PC-3 (cell line): Measurements from ENCODE around the gene ASPSCR1. TPM values are rescaled to one million over a fixed set of nuclear protein-coding genes. Genes with fewer than 3 reads are reported as not detected.

Experiments
- ATAC-seq: fragments of 200-7000 bp; cut with Tn5 transposase; 2 replicates; pipeline ENCODE4 v1.9.1; 2020; ENCODE audit warnings: mild to moderate bottlenecking, moderate library complexity
- BruUV-seq: library from RNA; stranded (reverse); fragments of 400-500 nt; replicated peaks from 2 replicates; lab custom pipeline; 2021; lab: Mats Ljungman, UMichigan
- CTCF ChIA-PET: fragments of 300-600 bp; sonication (Branson Sonifier 250); formaldehyde crosslinking; loops from one replicate; lab custom pipeline; 2022; ENCODE audit warnings: antibody characterized with exemption; lab: Charles Lee
- POLR2A ChIA-PET: fragments of 300-600 bp; sonication (Branson Sonifier 250); formaldehyde crosslinking; loops from one replicate; lab custom pipeline; 2022; ENCODE audit warnings: antibody characterized with exemption; ENCODE audit not compliant: unreplicated experiment; lab: Charles Lee
- DNase-seq: peaks from one replicate; pipeline ENCODE4 v3.0.0-alpha.2; 2015
- H2AFZ ChIP-seq: fragments of 300-600 bp; sonication (generic); 2 replicates; pipeline ENCODE4 v1.6.0; 2016; ENCODE audit warnings: antibody characterized with exemption, low read length
- H3F3A ChIP-seq: fragments of 300-600 bp; sonication (generic); one replicate; pipeline ENCODE4 v1.6.0; 2017; ENCODE audit warnings: antibody characterized with exemption, low read length, control low read depth, mild to moderate bottlenecking; ENCODE audit not compliant: unreplicated experiment
- H3K27ac ChIP-seq: fragments of 300-600 bp; sonication (generic); 2 replicates; pipeline ENCODE4 v1.5.1; 2016; ENCODE audit warnings: mild to moderate bottlenecking, low read length
- H3K27me3 ChIP-seq: fragments of 300-600 bp; sonication (generic); 2 replicates; pipeline ENCODE4 v1.6.1; 2016; ENCODE audit warnings: low read length, mixed read lengths
- H3K36me3 ChIP-seq: fragments of 300-600 bp; sonication (generic); 2 replicates; pipeline ENCODE4 v1.6.1; 2016; ENCODE audit warnings: low read depth, mixed run types, low read length, mixed read lengths
- H3K4me1 ChIP-seq: fragments of 300-600 bp; sonication (generic); 2 replicates; pipeline ENCODE4 v1.5.1; 2016; ENCODE audit warnings: low read length; ENCODE audit not compliant: insufficient read depth
- H3K4me2 ChIP-seq: fragments of 300-600 bp; sonication (generic); 2 replicates; pipeline ENCODE4 v1.6.0; 2016; ENCODE audit warnings: low read length
- H3K4me3 ChIP-seq: fragments of 300-600 bp; sonication (generic); 2 replicates; pipeline ENCODE4 v1.5.1; 2016; ENCODE audit warnings: mild to moderate bottlenecking, low read length, mixed read lengths
- H3K79me2 ChIP-seq: fragments of 300-600 bp; sonication (generic); 2 replicates; pipeline ENCODE4 v1.6.1; 2017; ENCODE audit warnings: low read length, mixed read lengths
- H3K9ac ChIP-seq: fragments of 300-600 bp; sonication (generic); 2 replicates; pipeline ENCODE4 v1.6.0; 2016; ENCODE audit warnings: mild to moderate bottlenecking, low read length
- H3K9me2 ChIP-seq: fragments of 300-600 bp; sonication (generic); replicated peaks from 2 replicates; pipeline ENCODE4 v1.6.1; 2016; ENCODE audit warnings: mixed run types, low read length, mixed read lengths
- H3K9me3 ChIP-seq: fragments of 300-600 bp; sonication (generic); 2 replicates; pipeline ENCODE4 v1.6.1; 2016; ENCODE audit warnings: low read length, mixed read lengths
- H4K20me1 ChIP-seq: fragments of 300-600 bp; sonication (generic); 2 replicates; pipeline ENCODE4 v1.6.1; 2016; ENCODE audit warnings: low read length, mixed read lengths
- EZH2 ChIP-seq: fragments of 300-600 bp; sonication (generic); IDR thresholded peaks from one replicate; pipeline ENCODE4 v1.6.1; 2017; ENCODE audit warnings: antibody characterized with exemption, mild to moderate bottlenecking, low read length; ENCODE audit not compliant: unreplicated experiment
- EZH2phosphoT487 ChIP-seq: fragments of 300-600 bp; sonication (generic); IDR thresholded peaks from 2 replicates; pipeline ENCODE4 v1.6.1; 2018; ENCODE audit warnings: mild to moderate bottlenecking, antibody characterized with exemption, low read length, borderline replicate concordance
- intact Hi-C: fragments of 100-400 bp; cut with micrococcal nuclease; formaldehyde crosslinking; loops from 2 replicates; pipeline ENCODE4 v1.9.0; 2023
- total RNA-seq: library from RNA; depleted of rRNA; stranded (reverse); fragments of >200 nt; gene quantifications from 2 replicates; pipeline ENCODE4 v1.2.3, GENCODE V29; 2014
- TF ChIP-seq, protein P1 (sequence below): fragments of 300-600 bp; sonication (generic); conservative IDR thresholded peaks from 2 replicates; pipeline ENCODE4 v1.5.1; 2017; ENCODE audit warnings: antibody characterized with exemption, low read depth, mild to moderate bottlenecking, low read length

ASPSCR1 gene
- total RNA-seq, 1 experiment from 2014 or later: 31.5 TPM

DNA sequence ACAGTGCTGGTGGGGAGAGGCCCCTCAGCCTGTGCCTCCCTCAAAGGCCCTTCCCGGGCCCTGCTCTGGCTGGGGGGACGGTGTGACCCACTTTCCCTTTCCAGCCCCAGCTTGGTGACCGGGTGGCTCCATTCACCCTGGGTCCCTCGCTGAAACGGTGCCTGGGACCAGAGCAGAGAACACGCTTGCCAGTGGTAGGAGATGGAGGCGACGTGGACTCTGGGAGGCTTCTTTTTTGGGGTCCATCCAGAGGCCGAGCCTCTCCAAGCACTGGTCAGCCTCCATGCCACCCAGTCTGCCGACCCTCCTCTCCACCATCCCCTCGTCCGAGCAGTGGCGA, 37.5 kb downstream of the ASPSCR1 start:
- Histone ChIP-seq H3K4me3 (no peak overlapping the region), H3K4me1 (no peaks in the 10 kb centered on the region), H2AFZ (no peak overlapping the region), H3K9ac (no peak overlapping the region), H3K9me2 (no peaks in the 10 kb centered on the region), H3K79me2 (peaks cover under 1% of the 10 kb centered on the region), H3K36me3 (no peaks in the 10 kb centered on the region; the same call in 1 of the 2 replicates), H3F3A (no peaks in the 10 kb centered on the region), H4K20me1 (no peaks in the 10 kb centered on the region), H3K4me2 (no peak overlapping the region), H3K9me3 (no peaks in the 10 kb centered on the region), H3K27me3 (no peaks in the 10 kb centered on the region), H3K27ac (no peak overlapping the region)
- no peak for ATAC-seq
- POLR2A ChIA-PET: no interaction called here
- CTCF ChIA-PET: no interaction called here
- no peak for DNase-seq
- no TSS peak for BruUV-seq
- TF ChIP-seq, protein P1, sequence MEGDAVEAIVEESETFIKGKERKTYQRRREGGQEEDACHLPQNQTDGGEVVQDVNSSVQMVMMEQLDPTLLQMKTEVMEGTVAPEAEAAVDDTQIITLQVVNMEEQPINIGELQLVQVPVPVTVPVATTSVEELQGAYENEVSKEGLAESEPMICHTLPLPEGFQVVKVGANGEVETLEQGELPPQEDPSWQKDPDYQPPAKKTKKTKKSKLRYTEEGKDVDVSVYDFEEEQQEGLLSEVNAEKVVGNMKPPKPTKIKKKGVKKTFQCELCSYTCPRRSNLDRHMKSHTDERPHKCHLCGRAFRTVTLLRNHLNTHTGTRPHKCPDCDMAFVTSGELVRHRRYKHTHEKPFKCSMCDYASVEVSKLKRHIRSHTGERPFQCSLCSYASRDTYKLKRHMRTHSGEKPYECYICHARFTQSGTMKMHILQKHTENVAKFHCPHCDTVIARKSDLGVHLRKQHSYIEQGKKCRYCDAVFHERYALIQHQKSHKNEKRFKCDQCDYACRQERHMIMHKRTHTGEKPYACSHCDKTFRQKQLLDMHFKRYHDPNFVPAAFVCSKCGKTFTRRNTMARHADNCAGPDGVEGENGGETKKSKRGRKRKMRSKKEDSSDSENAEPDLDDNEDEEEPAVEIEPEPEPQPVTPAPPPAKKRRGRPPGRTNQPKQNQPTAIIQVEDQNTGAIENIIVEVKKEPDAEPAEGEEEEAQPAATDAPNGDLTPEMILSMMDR: no peak
- TF ChIP-seq EZH2phosphoT487: no peak
- no peak for TF ChIP-seq EZH2
- intact Hi-C loops: no loop called here

DNA sequence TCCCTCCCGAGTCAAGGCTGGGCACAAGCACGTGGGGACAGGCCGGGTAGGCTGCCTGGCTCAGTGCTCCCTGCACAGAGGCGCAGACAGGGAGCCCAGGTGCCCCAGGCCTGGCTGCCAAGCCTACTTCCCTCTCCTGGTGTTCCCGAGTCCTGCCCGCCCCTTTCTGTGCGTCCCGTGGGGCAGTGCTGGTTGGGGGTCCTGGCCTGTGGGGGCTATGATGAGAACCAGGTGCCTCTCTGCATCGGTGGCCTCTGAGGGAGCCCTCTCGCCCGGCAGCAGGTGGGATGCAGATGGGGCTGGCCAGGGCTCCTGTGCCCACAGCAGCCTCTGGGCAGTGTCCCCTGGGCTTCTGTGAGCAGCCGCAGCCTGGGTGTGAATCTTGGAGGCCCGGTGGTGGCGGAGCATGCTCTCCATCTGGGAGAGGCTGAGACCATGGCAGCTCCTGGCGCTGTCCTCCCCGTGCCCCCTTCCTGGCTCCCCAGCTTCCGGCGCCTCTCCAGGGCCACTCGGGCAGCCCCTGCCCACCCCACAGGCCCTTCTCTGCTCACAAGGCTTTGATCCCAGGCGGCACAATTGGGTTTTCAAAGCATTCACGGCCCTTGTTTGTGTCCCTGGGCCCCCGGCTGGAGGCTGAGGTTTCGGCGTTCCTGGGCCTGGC, 38.0 kb downstream of the ASPSCR1 start:
- Histone ChIP-seq H3K27ac (no peak overlapping the region), H3F3A (no peaks in the 10 kb centered on the region), H3K9me3 (no peaks in the 10 kb centered on the region), H3K36me3 (no peaks in the 10 kb centered on the region; the same call in 1 of the 2 replicates), H3K79me2 (peaks cover 6% of the 10 kb centered on the region), H2AFZ (no peak overlapping the region), H3K4me2 (no peak overlapping the region), H3K4me1 (0 out of 2 replicates have a peak, but pooled peaks cover under 1% of the 10 kb centered on the region), H3K9me2 (no peaks in the 10 kb centered on the region), H3K4me3 (no peak overlapping the region), H3K9ac (no peak overlapping the region), H3K27me3 (no peaks in the 10 kb centered on the region), H4K20me1 (peaks cover 1% of the 10 kb centered on the region; the same call in 1 of the 2 replicates)
- ChIA-PET CTCF (no interaction called here), POLR2A (no interaction called here)
- ATAC-seq (no peak), DNase-seq (no peak)
- TF ChIP-seq EZH2 (no peak), EZH2phosphoT487 (no peak)
- TF ChIP-seq, protein P1: no peak
- intact Hi-C loops: no loop called here
- no TSS peak for BruUV-seq

DNA sequence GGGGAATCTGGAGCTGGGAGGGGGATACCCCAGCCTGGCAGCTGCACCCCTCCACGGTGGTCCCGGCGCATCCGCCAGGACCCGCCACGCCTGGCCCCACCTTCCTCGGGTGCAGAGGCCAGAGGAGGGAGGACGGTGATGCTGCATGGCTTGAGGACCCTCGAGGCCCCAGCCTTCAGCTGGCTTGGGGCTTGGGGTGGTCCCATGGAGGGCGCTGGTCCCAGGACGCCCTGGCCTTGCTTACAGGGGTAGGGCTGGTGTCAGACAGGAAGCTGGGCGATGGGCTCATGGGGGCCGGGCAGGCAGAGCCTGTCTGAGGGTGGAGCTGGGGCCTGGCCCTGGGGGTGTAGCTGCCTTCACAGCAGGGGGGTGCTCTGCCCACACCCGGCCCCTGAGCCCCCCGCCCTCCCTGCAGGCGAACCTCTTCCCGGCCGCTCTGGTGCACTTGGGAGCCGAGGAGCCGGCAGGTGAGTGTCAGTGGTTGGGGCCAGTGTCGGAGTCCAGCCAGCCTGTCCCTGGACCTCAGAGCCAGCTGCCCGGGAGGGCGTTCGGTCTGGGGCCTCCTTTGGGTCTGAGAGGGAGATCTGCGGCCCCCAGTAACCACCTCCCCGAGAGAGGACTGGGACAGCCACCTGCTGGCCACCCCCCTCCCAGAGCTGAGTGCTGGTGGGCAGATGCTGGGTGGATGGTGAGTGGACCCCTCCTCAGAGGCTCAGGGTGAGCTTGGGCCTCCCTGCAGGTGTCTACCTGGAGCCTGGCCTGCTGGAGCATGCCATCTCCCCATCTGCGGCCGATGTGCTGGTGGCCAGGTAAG, 38.8 kb downstream of the ASPSCR1 start:
- Histone ChIP-seq H3K27me3 (no peaks in the 10 kb centered on the region), H3K9me2 (no peaks in the 10 kb centered on the region), H3K79me2 (peaks cover 14% of the 10 kb centered on the region), H3K4me1 (0 out of 2 replicates have a peak, but pooled peaks cover 7% of the 10 kb centered on the region), H4K20me1 (peaks cover 7% of the 10 kb centered on the region; the same call in 1 of the 2 replicates), H3F3A (no peaks in the 10 kb centered on the region), H2AFZ (no peak overlapping the region), H3K9ac (no peak overlapping the region), H3K36me3 (no peaks in the 10 kb centered on the region; the same call in 1 of the 2 replicates), H3K4me3 (no peak overlapping the region), H3K9me3 (no peaks in the 10 kb centered on the region), H3K27ac (no peak overlapping the region), H3K4me2 (no peak overlapping the region)
- no peak for ATAC-seq
- TF ChIP-seq EZH2 (no peak), EZH2phosphoT487 (no peak)
- TF ChIP-seq, protein P1: no peak
- CTCF ChIA-PET: no interaction called here
- intact Hi-C loops: no loop called here
- no TSS peak for BruUV-seq
- DNase-seq: no peak
- POLR2A ChIA-PET: no interaction called here
